HG02970 (cell line): ENCODE data around the gene SEPTIN3.

Experiments
- ATAC-seq: cut with Tn5 transposase; IDR thresholded peaks from one replicate; pipeline ENCODE4 v1.9.1; 2021; ENCODE audit warnings: mild to moderate bottlenecking, moderate library complexity, moderate number of reproducible peaks; ENCODE audit not compliant: unreplicated experiment, low FRiP score

SEPTIN3 gene, protein sequence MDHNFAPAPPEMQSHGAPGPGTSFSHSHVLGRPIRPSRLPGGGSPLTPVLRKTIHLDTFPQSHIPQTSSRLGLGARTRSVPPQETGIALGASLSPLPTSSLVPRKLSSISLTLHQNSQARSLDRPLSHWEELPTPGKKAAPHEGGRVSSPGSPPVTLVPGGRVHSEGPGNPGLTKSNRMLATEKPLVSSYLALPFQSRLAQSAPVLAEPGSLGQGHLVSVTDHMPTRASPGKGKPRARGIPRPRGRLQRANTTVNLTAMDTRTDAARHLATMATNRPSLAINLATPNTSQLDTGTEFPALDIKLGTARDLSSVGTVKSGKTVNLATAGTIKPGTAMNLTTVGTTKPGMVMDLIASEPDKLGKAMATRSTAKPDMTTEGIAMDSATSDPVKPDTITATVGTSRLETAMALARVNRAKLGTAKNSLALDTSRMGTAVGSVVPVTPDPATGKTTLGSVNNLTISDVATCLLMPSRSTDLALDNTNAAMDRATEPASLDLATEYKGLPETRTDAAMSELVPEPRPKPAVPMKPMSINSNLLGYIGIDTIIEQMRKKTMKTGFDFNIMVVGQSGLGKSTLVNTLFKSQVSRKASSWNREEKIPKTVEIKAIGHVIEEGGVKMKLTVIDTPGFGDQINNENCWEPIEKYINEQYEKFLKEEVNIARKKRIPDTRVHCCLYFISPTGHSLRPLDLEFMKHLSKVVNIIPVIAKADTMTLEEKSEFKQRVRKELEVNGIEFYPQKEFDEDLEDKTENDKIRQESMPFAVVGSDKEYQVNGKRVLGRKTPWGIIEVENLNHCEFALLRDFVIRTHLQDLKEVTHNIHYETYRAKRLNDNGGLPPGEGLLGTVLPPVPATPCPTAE

DNA sequence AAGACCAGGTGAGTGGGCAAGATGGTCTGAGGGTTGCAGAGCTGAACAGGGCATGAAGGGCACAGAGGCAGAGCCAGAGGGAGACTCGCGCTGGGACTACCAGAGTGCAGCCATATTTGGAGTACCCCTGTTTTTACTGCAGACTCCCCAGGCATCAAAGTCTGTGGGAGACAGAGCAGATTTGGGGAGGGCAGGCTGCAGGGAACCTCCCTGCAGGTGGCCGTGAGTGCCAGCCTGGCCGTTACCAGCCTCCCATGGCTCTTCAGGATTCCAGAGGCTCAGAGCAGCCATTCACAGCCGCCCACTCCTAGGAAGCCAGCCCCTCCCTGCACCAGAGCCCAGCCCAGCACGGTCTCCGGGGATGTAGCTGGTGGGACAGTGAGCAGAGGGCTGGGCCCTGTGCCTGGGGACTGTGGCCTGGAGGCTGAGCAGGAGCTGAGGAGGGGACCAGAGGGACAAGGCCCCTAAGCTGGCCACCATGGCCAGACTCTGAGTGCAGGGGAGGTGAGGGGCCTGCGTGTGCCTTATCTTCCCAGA is at the start of gene SEPTIN3:
Gene SEPTIN3 (plus strand): TSS at position 334 of the 537 bp plus-strand sequence. CDS start 2,050 bp downstream, outside the sequence.
- ATAC-seq: no peak

DNA sequence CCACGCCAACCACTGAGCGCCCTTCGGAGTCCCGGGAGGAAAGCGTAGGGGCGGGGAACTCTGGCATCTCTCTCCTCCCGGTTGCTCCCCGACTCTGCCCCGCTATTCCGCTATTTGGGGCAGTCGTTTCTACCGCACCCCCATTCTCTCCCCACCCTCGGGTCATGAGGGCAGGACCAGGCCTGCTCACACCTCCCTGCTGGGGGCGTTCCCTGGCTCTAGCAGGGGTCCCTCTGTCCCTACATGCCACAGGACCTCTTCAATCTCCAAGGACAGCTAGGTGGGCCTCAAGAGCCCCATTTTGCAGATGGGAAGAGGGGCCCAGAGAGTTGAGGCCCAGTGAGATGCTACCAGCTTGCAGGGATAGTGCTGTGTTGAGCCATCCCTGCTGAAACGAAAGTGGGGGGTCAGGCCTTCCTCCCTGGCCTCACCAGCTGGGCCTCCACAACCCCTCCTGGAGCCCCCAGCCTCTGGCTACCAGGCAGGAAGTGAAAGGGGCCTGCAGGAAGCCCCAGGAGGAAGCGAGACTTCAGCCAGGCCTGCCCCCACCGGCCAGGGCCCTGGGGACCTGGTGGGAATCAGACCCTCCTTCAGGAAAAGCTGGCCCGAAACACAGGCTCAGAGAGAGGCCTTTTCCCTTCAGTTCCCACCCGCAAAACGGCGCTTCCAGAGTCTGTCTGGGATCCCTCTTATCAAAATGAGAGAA is 48.8 kb upstream of the SEPTIN3 start:
- ATAC-seq: peak; percentile 21

DNA sequence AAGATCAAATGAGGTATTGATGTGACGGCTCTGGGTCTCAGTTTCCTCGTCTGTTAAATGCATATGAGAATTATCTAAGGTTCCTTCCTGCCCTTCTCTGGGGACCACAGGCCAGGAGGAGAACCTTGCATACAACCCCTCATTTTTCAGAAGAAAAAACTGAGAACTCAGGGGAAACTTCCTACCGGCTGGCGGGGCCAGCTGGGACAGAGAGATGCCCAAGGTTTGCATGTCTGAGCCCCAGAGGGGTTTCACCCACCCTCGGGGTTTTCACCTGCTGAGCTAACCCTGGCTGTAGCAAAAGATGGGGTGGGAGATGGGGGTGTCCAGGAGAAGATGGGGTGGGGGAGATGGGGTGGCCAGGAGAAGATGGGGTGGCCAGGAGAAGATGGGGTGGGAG is 46.9 kb upstream of the SEPTIN3 start:
- no peak for ATAC-seq

GRCh38 chr22:41922940-41923594 is 46.2 kb upstream of the SEPTIN3 start:
- no peak for ATAC-seq

DNA sequence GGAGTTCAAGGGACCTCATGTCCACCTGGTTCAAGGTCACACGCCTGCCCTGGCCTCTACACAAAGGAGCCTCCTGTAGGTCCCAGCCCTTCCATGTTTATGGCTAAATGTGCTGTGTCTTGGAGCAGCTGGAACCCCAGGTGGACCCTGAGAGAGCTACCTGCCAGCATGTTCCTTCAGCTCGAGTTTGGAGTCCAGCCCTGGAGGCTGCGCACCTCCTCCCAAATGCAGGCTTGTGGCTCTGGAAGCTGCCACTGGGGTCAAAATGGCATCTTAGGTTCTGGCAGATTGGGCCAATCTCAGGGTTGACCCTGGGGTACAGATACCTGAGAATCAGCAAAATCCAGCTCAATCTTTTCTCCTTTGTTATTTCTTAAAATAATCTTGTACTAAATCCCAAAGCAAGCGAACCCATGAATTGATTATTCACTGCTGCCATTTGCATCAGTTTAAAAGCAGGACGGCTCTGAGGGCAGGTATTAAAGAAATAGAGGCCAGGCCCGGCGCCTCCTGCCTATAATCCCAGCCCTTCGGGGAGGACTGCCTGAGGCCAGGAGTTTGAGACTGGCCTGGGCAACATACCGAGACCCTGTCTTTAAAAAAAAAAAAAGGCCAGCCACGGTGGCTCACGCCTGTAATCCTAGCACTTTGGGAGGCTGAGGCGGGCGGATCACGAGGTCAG is 45.5 kb upstream of the SEPTIN3 start:
- ATAC-seq: no peak

- ATAC-seq: peak; percentile 39
These were observed 43.3 kb upstream of the SEPTIN3 start for GRCh38 chr22:41925783-41926460.

GRCh38 chr22:41927813-41928212 is 41.4 kb upstream of the SEPTIN3 start:
- no peak for ATAC-seq

- ATAC-seq: no peak
These were observed 40.4 kb upstream of the SEPTIN3 start for GRCh38 chr22:41928593-41929417.

DNA sequence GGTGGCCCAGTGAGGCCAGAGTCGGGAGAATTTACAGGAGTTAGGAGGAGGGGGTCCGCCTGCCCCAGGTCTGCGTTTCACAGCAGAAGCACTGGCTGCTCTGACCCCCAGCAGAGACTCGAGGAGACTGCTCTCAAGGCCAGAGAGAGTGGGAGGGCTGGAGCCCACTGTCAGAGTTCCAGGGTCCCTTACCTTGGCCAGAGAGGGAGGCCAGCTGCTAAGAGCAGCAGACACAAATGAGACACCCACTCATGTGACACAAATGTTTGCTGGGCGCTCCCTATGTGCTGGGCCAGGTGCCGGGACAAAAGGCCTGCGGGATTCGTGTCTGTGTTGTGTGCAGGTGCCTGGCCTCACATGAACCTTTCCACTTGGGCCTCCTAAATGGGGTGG is 39.8 kb upstream of the SEPTIN3 start:
- no peak for ATAC-seq

GRCh38 chr22:41931701-41932269 is 37.5 kb upstream of the SEPTIN3 start:
- ATAC-seq: no peak

DNA sequence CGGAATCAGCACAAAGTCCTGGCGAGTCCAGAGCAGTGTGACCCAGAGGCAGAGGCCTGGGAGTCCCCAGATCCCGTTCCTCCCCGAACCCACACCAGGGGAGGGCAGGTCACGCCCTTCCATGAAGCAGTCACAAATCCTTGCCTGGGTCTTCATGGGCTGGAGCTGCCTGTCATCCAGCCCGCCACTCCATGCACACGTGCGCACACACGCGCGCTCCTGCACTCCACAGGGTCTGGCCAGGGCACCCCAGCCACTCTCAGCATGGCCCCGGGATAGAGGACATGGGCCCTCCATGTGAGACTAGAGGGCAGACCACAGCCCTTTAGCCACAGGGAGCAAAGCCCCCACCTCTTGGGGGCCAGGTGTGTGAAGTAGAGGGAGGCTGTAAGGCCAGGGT is 36.9 kb upstream of the SEPTIN3 start:
- no peak for ATAC-seq

GRCh38 chr22:41933411-41934177 is 35.6 kb upstream of the SEPTIN3 start:
- no peak for ATAC-seq

DNA sequence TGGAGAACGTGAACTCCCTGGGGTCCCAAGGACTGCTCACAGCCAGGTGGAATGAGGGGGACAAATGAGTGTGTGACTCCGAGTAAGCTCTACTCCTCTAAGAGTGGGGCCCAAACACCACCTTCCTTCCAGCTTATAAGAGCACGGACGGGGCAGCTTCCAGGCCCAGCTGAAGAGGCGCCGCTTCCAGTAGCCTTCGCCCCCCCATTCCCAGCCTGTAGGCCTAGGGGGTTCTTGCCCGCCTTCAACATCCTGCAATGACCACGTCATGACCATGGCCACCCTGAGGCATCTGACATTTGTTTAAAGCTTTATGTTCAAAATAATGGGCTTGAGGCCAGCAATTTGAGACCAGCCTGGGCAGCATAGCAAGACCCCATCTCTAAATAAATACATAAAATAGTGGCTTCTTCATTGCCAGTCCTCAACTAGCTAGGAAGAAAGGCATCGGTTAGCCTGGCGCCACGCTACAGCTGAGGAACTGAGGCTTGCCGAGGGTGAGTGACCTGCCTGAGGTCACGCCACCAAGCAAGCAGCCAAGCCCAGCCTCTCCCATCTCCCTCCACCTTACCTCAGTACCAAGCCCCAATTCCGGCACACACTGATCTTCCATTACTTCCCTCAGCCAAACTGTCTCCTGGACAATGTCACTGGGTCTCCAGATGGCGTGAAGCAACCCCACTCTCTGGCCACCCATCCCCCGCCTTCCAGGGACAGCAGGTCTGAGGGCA is 34.8 kb upstream of the SEPTIN3 start:
- no peak for ATAC-seq

DNA sequence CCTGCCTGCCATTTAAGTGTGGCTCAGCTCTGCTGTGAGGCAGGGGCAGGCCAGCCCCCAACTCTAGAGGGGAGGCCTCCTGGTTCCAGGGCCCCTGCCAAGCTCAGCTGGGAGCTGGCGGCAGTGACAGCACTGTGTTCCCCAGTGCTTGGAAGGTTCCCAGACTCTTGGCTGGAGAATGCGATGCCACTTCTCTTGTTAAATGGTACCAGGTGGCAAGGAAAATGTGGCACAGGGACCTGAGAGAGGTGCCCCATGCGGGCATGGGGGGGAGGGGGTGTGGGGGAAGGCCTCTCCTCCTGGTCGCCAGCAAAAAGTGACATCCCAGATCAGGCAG is 34.3 kb upstream of the SEPTIN3 start:
- ATAC-seq: no peak

- ATAC-seq: no peak
These were observed 33.7 kb upstream of the SEPTIN3 start for GRCh38 chr22:41935509-41935908.

- no peak for ATAC-seq
These were observed 32.4 kb upstream of the SEPTIN3 start for GRCh38 chr22:41936894-41937169.
